Putamen (tissue), 1 donor: Measurements from ENCODE around the gene FAH.

Source experiments
- DNase-seq: peaks from one replicate; pipeline ENCODE4 v3.0.0-alpha.2; 2016; ENCODE audit warnings: low spot score

The FAH gene

GRCh38 chr15:80173022-80173759 is 20.4 kb downstream of the FAH start:
- no peak for DNase-seq

- no peak for DNase-seq
Observed at GRCh38 chr15:80174017-80174746, 21.4 kb downstream of the FAH start.

DNA sequence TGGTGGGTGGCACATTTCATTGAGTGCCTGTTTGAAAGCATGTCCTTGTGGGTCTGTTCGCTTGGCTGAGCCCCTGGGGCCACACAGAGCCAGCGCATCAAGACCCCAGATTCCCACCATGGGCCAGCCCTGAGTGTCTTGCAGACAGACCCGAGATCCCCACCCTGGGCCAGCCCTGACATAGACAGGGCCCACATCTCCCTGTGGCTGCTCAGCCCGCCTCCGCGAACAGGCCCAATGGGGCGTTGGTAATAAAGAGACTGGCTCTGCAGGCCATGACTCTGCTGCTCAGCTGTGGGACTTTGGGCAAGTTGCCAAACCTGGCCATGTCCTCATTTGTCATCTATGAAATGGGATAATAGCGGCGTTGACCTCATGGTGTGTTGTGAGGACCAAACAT is 22.6 kb downstream of the FAH start:
- DNase-seq = no peak

GRCh38 chr15:80176443-80176842 is 23.6 kb downstream of the FAH start:
- no peak for DNase-seq

- DNase-seq = no peak
Observed at GRCh38 chr15:80177156-80177555, 24.4 kb downstream of the FAH start.

DNA sequence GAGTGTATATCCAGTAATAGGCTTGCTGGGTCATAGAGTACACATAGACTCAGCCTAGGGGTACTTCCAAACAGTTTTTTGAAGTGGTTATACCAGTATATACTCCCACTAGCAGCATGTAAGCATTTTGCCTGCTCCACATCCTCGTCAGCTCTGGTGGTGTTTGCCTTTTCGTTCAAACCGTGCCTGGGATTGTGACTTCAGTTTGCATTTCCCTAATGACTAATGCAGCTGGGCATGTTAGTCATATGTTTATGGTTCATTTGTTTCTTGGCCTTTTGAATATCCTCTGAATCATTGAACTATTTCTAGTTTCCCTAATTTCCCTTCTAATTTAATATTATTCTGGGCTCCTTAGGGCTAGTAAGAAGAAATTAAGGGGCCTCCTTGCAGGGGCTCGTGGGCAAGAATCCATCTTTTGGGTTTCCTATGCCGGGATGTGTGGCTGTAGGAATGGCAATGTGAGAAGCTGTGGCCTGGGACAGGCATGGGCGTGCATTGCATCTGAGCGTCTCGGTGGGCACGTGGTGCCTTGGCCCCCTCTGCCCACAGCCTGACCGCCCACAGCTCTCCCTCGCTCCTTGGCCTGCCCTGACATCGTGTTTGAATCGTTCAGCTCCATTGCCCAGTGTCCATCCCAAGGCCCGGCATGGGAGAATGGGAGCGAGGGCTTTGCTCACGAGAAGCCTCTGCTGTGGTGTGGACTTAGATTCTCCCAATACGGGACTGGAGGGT is 26.4 kb downstream of the FAH start:
- DNase-seq = no peak

DNA sequence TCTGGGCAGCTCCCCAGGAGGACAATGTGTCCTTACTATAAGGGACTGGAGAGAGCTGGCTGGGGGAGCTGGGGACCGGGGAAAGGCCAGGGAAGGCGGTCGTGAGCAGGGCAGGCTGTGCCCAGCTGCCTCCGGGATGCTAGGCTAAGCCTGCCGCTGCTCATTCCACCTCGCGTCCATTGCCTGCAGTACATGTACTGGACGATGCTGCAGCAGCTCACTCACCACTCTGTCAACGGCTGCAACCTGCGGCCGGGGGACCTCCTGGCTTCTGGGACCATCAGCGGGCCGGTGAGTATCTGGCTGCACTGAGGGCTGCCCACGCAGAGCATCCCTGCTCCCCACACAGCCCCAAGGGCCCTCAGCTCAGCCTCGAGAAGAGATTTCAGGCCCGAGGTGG is 27.1 kb downstream of the FAH start:
- no peak for DNase-seq

GRCh38 chr15:80180468-80180867 is 27.7 kb downstream of the FAH start:
- DNase-seq = no peak

GRCh38 chr15:80180986-80181385 is 28.2 kb downstream of the FAH start:
- DNase-seq = no peak

GRCh38 chr15:80182611-80183261 is 29.9 kb downstream of the FAH start:
- DNase-seq = no peak

GRCh38 chr15:80183306-80183705 is 30.5 kb downstream of the FAH start:
- no peak for DNase-seq

DNA sequence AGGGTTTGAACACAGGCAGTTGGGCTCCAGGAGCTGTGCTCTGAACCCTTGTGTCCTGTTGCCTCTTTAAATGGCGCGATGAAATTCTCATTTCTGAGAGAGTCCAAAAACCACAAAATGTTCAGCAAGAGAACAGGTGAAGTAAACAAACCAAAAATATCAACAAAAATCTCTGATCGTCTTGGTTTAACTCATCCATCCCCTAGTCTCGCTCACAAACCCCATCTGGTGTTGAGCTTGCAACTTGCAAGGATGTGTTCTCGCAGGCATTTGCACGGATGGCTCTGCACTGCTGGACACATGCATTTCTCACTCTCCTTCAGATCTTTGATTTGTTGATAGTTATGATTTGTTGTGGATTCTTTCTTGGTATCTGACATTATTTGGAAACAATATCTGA is 31.1 kb downstream of the FAH start:
- DNase-seq = no peak

DNA sequence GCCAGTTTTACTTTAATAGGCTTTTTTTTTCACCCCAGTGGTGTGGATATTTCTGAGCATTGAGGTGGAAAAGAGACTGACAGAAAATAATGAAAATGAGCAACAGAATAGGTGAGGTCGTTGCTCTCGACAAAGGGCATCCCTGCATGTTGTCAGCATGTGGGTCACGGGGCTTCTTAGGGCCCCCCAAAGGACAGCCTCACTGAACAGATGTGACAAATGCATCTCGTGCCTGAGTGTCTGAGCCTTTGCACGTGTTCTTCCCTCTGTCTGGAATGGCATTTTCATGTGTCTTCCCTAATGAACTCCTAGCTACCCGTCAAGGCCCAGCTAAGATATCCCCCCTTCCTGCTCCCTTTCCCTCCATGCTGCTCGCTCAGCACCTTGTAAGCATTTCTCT is 31.8 kb downstream of the FAH start:
- no peak for DNase-seq

DNA sequence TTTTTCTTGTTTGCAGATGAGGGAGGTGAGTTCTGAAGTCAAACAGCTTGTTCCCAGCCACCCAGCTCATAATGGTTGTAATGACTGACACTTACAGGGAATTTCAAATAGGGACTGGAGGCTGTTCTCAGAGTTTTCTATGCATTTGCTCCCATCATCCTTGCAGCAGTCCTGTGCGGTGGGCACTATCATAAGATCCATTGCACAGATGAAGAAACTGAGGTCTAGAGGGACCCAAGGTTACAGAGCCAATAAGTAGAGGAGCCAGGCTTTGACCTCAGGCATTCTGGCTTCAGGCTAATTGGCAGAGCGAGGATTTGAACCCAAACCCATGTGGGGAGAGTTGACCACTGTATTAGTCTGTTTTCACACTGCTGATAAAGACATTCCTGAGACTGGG is 32.4 kb downstream of the FAH start:
- no peak for DNase-seq

DNA sequence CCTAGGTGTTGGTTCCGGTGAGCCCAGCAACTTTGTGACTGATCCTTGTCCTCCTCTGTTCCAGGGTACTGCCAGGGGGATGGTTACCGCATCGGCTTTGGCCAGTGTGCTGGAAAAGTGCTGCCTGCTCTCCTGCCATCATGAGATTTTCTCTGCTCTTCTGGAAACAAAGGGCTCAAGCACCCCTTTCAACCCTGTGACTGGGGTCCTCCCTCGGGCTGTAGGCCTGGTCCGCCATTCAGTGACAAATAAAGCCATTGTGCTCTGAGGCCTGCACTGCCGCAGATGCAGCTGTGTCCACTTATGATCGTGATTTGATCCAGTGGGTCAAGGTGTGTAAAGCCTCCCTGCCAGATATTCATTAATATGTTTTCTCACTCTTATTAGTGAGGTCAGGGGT is 33.3 kb downstream of the FAH start:
- DNase-seq = no peak

- DNase-seq = no peak
Observed at GRCh38 chr15:80186597-80186996, 33.8 kb downstream of the FAH start.

- DNase-seq = peak; percentile 4
Observed at GRCh38 chr15:80188251-80188650, 35.5 kb downstream of the FAH start.

DNA sequence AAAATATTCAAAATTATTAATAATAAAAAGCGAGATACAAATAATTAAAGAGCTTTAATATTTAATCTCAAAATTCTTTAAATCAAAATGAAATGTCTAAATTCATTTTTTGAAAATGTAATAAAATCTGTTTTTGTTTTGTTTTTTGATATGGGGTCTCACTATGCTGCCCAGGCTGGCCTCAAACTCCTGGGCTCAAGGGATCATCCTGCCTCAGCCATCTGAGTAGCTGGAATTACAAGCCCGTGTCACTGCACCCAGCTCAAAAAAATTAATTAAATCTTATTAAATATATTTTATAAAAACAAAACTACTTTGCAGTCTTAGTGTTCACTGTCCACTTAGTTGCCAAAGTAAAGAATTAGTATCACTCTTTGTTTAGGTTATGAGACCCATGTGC is 38.4 kb downstream of the FAH start:
- DNase-seq = no peak

GRCh38 chr15:80191897-80192595 is 39.2 kb downstream of the FAH start:
- no peak for DNase-seq

DNA sequence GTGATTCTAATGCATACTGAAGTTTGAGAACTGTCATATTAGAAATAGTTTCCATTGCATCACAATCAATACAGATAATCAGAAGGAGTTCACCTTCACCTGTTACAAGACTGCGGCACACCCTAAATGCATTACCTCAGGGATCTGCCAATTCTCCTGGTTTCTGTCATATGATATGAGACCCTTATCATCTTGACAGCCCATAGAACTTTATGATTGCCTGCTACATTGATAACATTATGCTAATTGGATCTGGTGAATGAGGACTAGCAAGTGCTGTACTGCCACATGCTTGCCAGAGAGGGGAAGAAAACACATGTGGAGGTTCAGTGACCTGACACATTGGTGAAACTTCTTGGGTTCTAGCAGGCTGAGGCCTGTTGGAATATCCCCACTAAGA is 41.4 kb downstream of the FAH start:
- no peak for DNase-seq

DNA sequence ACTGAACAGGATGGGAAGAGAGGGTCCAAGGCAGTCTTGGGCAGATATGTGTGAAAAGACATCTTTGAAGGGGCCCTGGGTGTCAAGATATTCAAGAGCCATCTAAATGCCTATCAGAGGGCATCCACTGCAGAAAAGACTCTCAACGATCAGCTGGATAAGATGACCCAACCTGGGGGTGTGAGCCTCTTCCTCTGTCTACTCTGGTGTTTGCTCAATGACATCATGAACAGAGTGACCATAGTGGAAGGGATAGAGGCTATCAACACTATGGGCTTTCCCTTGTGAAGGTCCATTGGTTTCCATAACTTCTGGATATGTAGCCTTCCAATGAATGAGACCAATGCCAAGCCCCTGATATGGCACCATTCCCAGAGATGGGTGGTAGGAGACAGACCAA is 42.1 kb downstream of the FAH start:
- DNase-seq = no peak

DNA sequence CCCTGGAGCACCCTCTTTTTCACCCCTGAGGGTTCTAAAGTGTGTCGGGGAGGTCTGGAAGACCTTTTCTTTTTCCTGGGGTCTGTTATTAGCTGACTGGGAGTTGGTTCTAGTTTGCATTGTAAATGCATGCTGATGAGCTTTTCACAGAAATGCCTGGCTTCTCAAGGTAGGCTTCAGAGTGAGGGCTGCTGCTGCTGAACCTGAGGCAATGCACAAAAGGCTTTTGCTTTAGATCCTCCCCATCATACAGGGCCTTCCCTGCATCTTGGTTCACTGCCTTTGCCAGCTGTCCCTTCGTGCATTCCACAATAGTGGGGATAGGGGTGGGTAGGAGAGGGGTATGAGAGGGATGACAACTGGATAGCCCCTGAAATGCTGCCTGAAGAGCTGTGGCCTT is 46.6 kb downstream of the FAH start:
- no peak for DNase-seq
